Vagina (tissue), 2 donors: ENCODE data around the gene NT5C2. TPM values are rescaled to one million over a fixed set of nuclear protein-coding genes. Genes with fewer than 3 reads are reported as not detected.
A peak's percentile ranks its signal among the peaks of the same experiment; 100 is the strongest.
"Not testable (repeated sequence)": the region's sequence is repeated elsewhere in the genome, so short reads cannot be mapped to it uniquely, and the experiment has no call there.

Source experiments
- DNase-seq, 2 donors: peaks; one replicate each; pipeline ENCODE4 v3.0.0-alpha.2; 2017; ENCODE audit errors: extremely low spot score in 2 of 2
- H3K27ac ChIP-seq: fragments of 200-600 bp; sonication (generic); one replicate; pipeline ENCODE4 v1.5.1; 2019
- H3K27me3 ChIP-seq: fragments of 200-600 bp; sonication (generic); one replicate; pipeline ENCODE4 v1.5.1; 2019
- H3K36me3 ChIP-seq, 2 donors: fragments of 200-600 bp; sonication (generic); one replicate each; pipeline ENCODE4 v1.5.1; 2017 to 2019
- H3K4me1 ChIP-seq: fragments of 200-600 bp; sonication (generic); one replicate; pipeline ENCODE4 v1.5.1; 2019
- H3K4me3 ChIP-seq, 2 donors: fragments of 200-600 bp; sonication (generic); 1 replicate in 1 of 2; 2 replicates in 1 of 2; pipeline ENCODE4 v1.5.1; 2016 to 2019
- H3K9me3 ChIP-seq: fragments of 200-600 bp; sonication (generic); one replicate; pipeline ENCODE4 v1.5.1; 2019
- POLR2A ChIP-seq, 2 donors: fragments of 450-650 bp; IDR thresholded peaks; one replicate each; pipeline ENCODE4 v1.6.1; 2017; ENCODE audit warnings: antibody characterized with exemption in 2 of 2, mild to moderate bottlenecking in 2 of 2, moderate library complexity in 2 of 2
- POLR2AphosphoS5 ChIP-seq, 2 donors: sonication (generic); formaldehyde crosslinking; IDR thresholded peaks; one replicate each; pipeline ENCODE4 v1.9.0; 2017; ENCODE audit warnings: antibody characterized with exemption in 2 of 2, mild to moderate bottlenecking in 2 of 2, low read depth in 1 of 2; ENCODE audit not compliant: insufficient read depth in 1 of 2
- intact Hi-C: fragments of 100-400 bp; cut with DNase I; formaldehyde crosslinking; loops from one replicate; pipeline ENCODE4 v1.15.1; 2023
- total RNA-seq: library from RNA; depleted of rRNA; stranded (reverse); fragments of >200 nt; gene quantifications from one replicate; pipeline ENCODE4 v1.2.3, GENCODE V29; 2016
- TF ChIP-seq, protein P1 (sequence below), 3 experiments: fragments of 450-650 bp in 2 of 3; fragments of 200-600 bp in 1 of 3; sonication (generic) in 1 of 3; IDR thresholded peaks; one replicate each; pipeline ENCODE4 v1.5.1; 2017 to 2019; ENCODE audit warnings: antibody characterized with exemption in 3 of 3, mild to moderate bottlenecking in 2 of 3, moderate library complexity in 2 of 3

NT5C2 gene
- total RNA-seq, 1 donor from 2014 or later, result 71.2 TPM

DNA sequence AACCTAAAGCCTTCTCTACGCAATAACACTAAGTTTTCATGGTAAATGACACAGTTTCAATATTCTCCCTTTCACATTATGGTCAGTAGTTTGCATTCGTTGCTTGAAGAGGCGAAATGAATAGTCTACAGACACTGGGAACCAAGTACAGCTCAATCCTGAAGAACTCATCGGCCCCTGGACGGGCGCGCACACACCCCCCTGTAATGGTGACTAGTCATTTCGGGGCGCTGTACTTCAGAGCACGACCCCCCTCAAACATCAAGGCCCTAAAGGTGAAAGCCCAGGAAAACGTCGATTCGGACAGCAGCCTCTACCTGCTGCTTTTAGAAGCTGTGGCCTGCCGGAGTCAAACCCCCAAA is 1.0 kb downstream of the NT5C2 start:
- TF ChIP-seq, protein P1, sequence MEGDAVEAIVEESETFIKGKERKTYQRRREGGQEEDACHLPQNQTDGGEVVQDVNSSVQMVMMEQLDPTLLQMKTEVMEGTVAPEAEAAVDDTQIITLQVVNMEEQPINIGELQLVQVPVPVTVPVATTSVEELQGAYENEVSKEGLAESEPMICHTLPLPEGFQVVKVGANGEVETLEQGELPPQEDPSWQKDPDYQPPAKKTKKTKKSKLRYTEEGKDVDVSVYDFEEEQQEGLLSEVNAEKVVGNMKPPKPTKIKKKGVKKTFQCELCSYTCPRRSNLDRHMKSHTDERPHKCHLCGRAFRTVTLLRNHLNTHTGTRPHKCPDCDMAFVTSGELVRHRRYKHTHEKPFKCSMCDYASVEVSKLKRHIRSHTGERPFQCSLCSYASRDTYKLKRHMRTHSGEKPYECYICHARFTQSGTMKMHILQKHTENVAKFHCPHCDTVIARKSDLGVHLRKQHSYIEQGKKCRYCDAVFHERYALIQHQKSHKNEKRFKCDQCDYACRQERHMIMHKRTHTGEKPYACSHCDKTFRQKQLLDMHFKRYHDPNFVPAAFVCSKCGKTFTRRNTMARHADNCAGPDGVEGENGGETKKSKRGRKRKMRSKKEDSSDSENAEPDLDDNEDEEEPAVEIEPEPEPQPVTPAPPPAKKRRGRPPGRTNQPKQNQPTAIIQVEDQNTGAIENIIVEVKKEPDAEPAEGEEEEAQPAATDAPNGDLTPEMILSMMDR (IDR thresholded peaks at IDR 0.05), result no peak
- TF ChIP-seq POLR2A (IDR thresholded peaks at IDR 0.05) (no peak), POLR2AphosphoS5 (IDR thresholded peaks at IDR 0.05; ENCODE audit: insufficient read depth in 1 of 2, low read depth in 1 of 2) (no peak)
- Histone ChIP-seq H3K27me3 (no peaks in the 10 kb centered on the region), H3K4me1 (peaks cover 56% of the 10 kb centered on the region), H3K4me3 (peak overlapping the region; percentile 91 to 95), H3K9me3 (no peaks in the 10 kb centered on the region), H3K36me3 (no peaks in the 10 kb centered on the region), H3K27ac (peak overlapping the region; percentile 98)
- intact Hi-C loops, result no loop called here
- no peak for DNase-seq

DNA sequence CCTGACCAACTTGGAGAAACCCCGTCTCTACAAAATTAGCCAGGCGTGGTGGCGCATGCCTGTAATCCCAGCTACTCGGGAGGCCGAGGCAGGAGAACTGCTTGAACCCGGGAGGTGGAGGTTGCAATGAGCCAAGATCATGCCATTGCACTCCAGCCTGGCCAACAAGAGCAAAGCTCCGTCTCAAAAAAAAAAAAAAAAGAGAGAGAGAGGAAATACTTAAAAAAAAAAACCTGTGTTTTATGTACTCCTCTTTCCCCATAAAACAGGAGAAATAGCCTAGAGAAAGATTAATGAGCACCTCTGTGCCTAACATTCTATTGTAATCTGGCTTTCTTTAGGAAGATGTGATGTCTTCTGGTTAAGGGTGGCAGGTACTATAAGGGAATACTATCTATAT is 1.9 kb downstream of the NT5C2 start:
- peak overlapping the region; percentile 98 for H3K27ac ChIP-seq
- H3K36me3 ChIP-seq, H3K27me3 ChIP-seq, H3K9me3 ChIP-seq, intact Hi-C loops, DNase-seq: not testable (repeated sequence)
- peak overlapping the region; percentile 91 to 95 for H3K4me3 ChIP-seq
- H3K4me1 ChIP-seq, result peaks cover 64% of the 10 kb centered on the region

DNA sequence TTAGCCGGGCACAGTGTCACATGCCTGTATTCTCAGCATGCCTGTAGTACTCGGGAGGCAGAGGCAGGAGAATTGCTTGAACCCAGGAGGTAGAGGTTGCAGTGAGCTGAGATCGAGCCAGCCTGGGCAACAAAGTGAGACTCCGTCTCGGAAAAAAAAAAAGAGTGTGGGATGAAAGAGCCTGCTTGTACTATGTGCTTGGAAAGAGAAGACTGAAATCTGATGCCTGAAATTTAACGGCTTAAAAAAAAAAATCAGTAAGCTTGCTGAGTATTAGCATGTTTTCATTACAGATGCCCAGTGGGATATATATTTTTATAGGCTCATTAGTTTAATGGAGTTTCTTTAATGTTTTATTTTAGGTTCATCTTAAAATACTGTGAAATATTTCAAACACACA is 4.2 kb downstream of the NT5C2 start:
- H3K9me3 ChIP-seq, result no peaks in the 10 kb centered on the region
- TF ChIP-seq POLR2AphosphoS5 (IDR thresholded peaks at IDR 0.05; ENCODE audit: insufficient read depth in 1 of 2, low read depth in 1 of 2) (no peak), POLR2A (IDR thresholded peaks at IDR 0.05) (no peak)
- TF ChIP-seq, protein P1 (IDR thresholded peaks at IDR 0.05), result no peak
- DNase-seq, result no peak
- no peaks in the 10 kb centered on the region for H3K27me3 ChIP-seq
- H3K4me3 ChIP-seq, result no peak overlapping the region
- peak overlapping the region; percentile 34 for H3K27ac ChIP-seq
- no peaks in the 10 kb centered on the region for H3K36me3 ChIP-seq
- intact Hi-C loops, result no loop called here
- H3K4me1 ChIP-seq, result peaks cover 81% of the 10 kb centered on the region

DNA sequence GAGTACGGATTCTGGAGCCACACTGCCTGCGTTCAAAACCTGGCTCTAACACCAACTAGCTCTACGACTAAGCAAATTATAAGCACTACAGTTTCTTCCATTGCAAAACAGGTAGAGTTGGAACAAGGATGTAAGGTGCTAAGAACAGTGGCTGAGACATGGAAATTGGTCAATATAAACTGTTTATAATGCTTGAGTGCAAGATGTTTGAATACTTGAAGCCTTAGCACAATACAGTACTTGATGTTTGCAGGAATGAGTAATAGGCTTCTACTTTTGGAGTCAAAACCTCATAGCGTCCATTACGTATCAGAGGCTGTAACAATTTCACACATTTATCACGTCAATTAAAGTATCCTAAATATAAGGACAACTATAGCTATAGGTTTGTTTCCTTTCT is 6.9 kb downstream of the NT5C2 start:
- H3K27ac ChIP-seq, result no peak overlapping the region
- TF ChIP-seq POLR2A (IDR thresholded peaks at IDR 0.05) (no peak), POLR2AphosphoS5 (IDR thresholded peaks at IDR 0.05; ENCODE audit: insufficient read depth in 1 of 2, low read depth in 1 of 2) (no peak)
- TF ChIP-seq, protein P1 (IDR thresholded peaks at IDR 0.05), result no peak

DNA sequence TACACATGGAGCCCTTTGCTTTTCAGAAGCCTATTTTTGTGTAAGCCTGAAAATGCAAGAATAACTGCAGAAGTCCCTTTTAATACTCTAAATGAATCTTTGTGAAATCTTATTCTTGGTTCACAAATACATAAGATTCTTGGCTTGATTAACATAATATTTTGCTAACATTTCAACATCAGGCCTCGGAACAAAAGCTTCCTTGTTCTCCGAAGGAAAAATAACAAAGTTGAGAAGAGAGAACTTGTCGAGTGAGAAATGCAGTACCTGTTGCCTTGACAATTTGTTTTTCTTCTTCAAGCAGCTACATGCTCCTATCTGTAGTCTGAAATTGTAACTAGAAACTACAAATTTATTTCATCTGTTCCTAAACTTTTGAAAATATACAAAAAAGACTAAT is 8.5 kb downstream of the NT5C2 start:
- Histone ChIP-seq H3K27ac (no peak overlapping the region), H3K36me3 (peaks cover 0 to 16% of the 10 kb centered on the region in 2 donors), H3K4me1 (peaks cover 73% of the 10 kb centered on the region), H3K4me3 (no peak overlapping the region), H3K27me3 (no peaks in the 10 kb centered on the region), H3K9me3 (no peaks in the 10 kb centered on the region)
- TF ChIP-seq POLR2AphosphoS5 (IDR thresholded peaks at IDR 0.05; ENCODE audit: insufficient read depth in 1 of 2, low read depth in 1 of 2), result no peak
- no peak for TF ChIP-seq POLR2A (IDR thresholded peaks at IDR 0.05)
- TF ChIP-seq, protein P1 (IDR thresholded peaks at IDR 0.05), result no peak
- intact Hi-C loops, result no loop called here
- no peak for DNase-seq

More for the DNA sequence above, 6.9 kb downstream of the NT5C2 start:
- H3K27me3 ChIP-seq, result no peaks in the 10 kb centered on the region
- H3K36me3 ChIP-seq, result peaks cover 0 to under 1% of the 10 kb centered on the region in 2 donors
- DNase-seq, result no peak
- H3K4me3 ChIP-seq, result no peak overlapping the region
- H3K9me3 ChIP-seq, result no peaks in the 10 kb centered on the region
- peaks cover 86% of the 10 kb centered on the region for H3K4me1 ChIP-seq
- intact Hi-C loops, result no loop called here

DNA sequence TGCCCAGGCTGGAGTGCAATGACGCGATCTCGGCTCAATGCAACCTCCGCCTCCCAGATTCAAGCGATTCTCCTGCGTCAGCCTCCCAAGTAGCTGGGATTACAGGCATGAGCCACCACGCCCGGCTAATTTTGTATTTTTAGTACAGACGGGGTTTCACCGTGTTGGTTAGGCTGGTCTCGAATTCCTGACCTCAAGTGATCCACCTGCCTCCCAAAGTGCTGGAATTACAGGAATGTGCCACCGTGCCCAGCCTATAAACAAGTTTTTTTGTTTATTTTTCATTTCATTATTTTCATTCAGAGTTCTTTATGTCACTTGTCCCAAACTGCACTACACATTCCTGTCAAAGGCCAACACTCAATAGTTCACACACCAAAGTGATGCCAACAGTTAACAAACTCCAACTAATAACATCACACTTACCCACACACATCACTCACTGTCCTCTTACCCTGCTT is 9.1 kb downstream of the NT5C2 start:
- H3K9me3 ChIP-seq, H3K27me3 ChIP-seq, H3K27ac ChIP-seq, DNase-seq, intact Hi-C loops, H3K4me3 ChIP-seq: not testable (repeated sequence)
- Histone ChIP-seq H3K4me1 (peaks cover 68% of the 10 kb centered on the region), H3K36me3 (peaks cover 0 to 20% of the 10 kb centered on the region in 2 donors)
